Smooth muscle cell (in vitro differentiated cells): ENCODE data around the gene DSE. TPM values are rescaled to one million over a fixed set of nuclear protein-coding genes. Genes with fewer than 3 reads are reported as not detected.

Source experiments
- DNase-seq: peaks from one replicate; lab custom pipeline; 2025; ENCODE audit not compliant: unreplicated experiment; lab: John Stamatoyannopoulos, UW
- H2AFZ ChIP-seq: fragments of 200-600 bp; sonication (generic); 2 replicates; pipeline ENCODE4 v1.6.0; 2016; ENCODE audit warnings: antibody characterized with exemption, low read depth, mild to moderate bottlenecking
- H3F3A ChIP-seq: fragments of 200-600 bp; sonication (generic); 2 replicates; pipeline ENCODE4 v1.6.0; 2017; ENCODE audit warnings: antibody characterized with exemption, low read depth
- H3K27ac ChIP-seq: fragments of 200-600 bp; sonication (generic); 2 replicates; pipeline ENCODE4 v1.5.1; 2016; ENCODE audit warnings: low read depth, mild to moderate bottlenecking
- H3K27me3 ChIP-seq: fragments of 200-600 bp; sonication (generic); 2 replicates; pipeline ENCODE4 v1.6.1; 2016; ENCODE audit warnings: low read depth, mild to moderate bottlenecking
- H3K36me3 ChIP-seq: fragments of 200-600 bp; sonication (generic); 2 replicates; pipeline ENCODE4 v1.5.1; 2016; ENCODE audit warnings: low read depth
- H3K4me1 ChIP-seq: fragments of 200-600 bp; sonication (generic); 2 replicates; pipeline ENCODE4 v1.5.1; 2016; ENCODE audit warnings: low read depth
- H3K4me2 ChIP-seq: fragments of 200-600 bp; sonication (generic); 2 replicates; pipeline ENCODE4 v1.6.0; 2016; ENCODE audit warnings: mild to moderate bottlenecking
- H3K4me3 ChIP-seq: fragments of 200-600 bp; sonication (generic); 2 replicates; pipeline ENCODE4 v1.5.1; 2016; ENCODE audit warnings: mild to moderate bottlenecking
- H3K79me2 ChIP-seq: fragments of 200-600 bp; sonication (generic); 2 replicates; pipeline ENCODE4 v1.6.0; 2016; ENCODE audit warnings: low read depth, mild to moderate bottlenecking
- H3K9ac ChIP-seq: fragments of 200-600 bp; sonication (generic); 2 replicates; pipeline ENCODE4 v1.6.0; 2016; ENCODE audit warnings: low read depth
- H3K9me3 ChIP-seq: fragments of 200-600 bp; sonication (generic); replicated peaks from 2 replicates; pipeline ENCODE4 v1.5.1; 2016; ENCODE audit warnings: low read depth
- H4K20me1 ChIP-seq: fragments of 200-600 bp; sonication (generic); 2 replicates; pipeline ENCODE4 v1.6.0; 2016; ENCODE audit warnings: low read depth
- CTCF ChIP-seq: fragments of 200-600 bp; sonication (generic); IDR thresholded peaks from 2 replicates; pipeline ENCODE4 v1.5.1; 2017; ENCODE audit warnings: borderline replicate concordance, mild to moderate bottlenecking, antibody characterized with exemption; ENCODE audit not compliant: insufficient read depth, poor library complexity, severe bottlenecking
- WGBS: methylation state at CpG from one replicate; pipeline ENCODE4 v1.1.7; 2016; ENCODE audit warnings: low lambda C conversion rate; 5-methylcytosine and 5-hydroxymethylcytosine counted together
- polyA plus RNA-seq: library from polyadenylated mRNA; unstranded; fragments of >200 nt; fragmentation: Nextera tagmentation; extraction: Ambion mirVana; gene quantifications from 2 replicates; pipeline ENCODE4 v1.2.1, GENCODE V29; 2016
- total RNA-seq: library from RNA; depleted of rRNA; stranded (reverse); fragments of >200 nt; gene quantifications from 2 replicates; pipeline ENCODE4 v1.2.3, GENCODE V29; 2014

Gene DSE
- total and polyA plus RNA-seq, 2 experiments from 2014 or later: 38.6 to 76.2 TPM

DNA sequence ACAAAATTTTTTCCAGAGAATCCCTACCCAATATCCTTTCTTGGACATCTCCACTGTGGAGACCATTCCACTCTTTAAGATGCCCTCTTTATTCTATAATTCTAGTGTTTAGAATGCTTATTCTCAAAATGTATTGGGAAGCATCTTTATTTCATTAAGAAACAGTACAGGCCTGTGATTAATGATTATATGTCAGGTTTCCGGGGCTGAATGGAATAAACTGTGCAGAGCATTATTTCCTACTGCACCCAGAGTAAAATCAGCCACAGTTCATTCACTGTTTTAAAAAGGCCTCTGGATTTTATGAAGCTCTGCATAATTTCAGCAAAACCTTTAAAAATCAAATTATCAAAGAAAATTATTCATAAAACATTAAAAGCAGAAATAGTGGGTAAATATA lies 42.6 kb downstream of the DSE start:
- Histone ChIP-seq H3K27me3 (no peaks in the 10 kb centered on the region), H3K4me3 (no peak overlapping the region), H3K27ac (no peak overlapping the region), H4K20me1 (peaks cover 69% of the 10 kb centered on the region), H3K4me1 (peaks cover 17% of the 10 kb centered on the region), H3K4me2 (no peak overlapping the region), H2AFZ (no peak overlapping the region), H3F3A (no peaks in the 10 kb centered on the region), H3K79me2 (peaks cover 96% of the 10 kb centered on the region), H3K9me3 (no peaks in the 10 kb centered on the region), H3K36me3 (peaks cover 7% of the 10 kb centered on the region), H3K9ac (no peak overlapping the region)
- no peak for DNase-seq
- 85% methylated on average over 1 of the region's 1 CpG for WGBS
- no peak for TF ChIP-seq CTCF

DNA sequence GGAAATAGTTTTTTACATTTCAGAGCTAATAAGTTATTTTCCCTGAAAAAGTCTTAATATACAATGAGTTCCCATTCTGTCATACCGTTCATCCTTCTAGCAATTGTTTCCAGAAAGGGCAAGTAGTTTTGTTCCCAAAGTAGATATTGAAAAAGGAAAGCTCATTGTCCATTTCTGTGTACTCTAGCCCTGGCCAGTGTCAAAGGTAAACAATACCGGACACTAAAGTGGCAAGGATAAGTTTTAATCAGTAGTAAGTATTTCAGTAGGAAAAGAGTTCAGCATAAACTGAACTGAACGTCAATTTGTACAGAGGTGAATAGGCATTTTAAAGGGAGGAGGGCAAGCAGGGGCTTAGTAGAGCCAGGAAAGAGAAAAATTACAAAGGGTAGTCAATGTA lies 46.9 kb downstream of the DSE start:
- peaks cover 88% of the 10 kb centered on the region for H3K79me2 ChIP-seq
- 96% methylated on average over 3 of the region's 3 CpGs for WGBS
- H3K36me3 ChIP-seq: peaks cover 7% of the 10 kb centered on the region

GRCh38 chr6:116419069-116419786 lies 48.5 kb downstream of the DSE start:
- Histone ChIP-seq H3K27ac (peak overlapping the region; percentile 57), H3K9ac (no peak overlapping the region), H3K36me3 (peaks cover 7% of the 10 kb centered on the region), H3F3A (no peaks in the 10 kb centered on the region), H3K79me2 (peaks cover 88% of the 10 kb centered on the region), H3K9me3 (no peaks in the 10 kb centered on the region), H2AFZ (no peak overlapping the region), H3K4me1 (peaks cover 8% of the 10 kb centered on the region), H4K20me1 (peaks cover 69% of the 10 kb centered on the region), H3K4me3 (no peak overlapping the region), H3K27me3 (no peaks in the 10 kb centered on the region), H3K4me2 (no peak overlapping the region)
- 68% methylated on average over 2 of the region's 2 CpGs for WGBS
- no peak for TF ChIP-seq CTCF
- DNase-seq: no peak

More for the DNA sequence above, 46.9 kb downstream of the DSE start:
- H3K4me2 ChIP-seq: no peak overlapping the region
- no peaks in the 10 kb centered on the region for H3K27me3 ChIP-seq
- peaks cover 8% of the 10 kb centered on the region for H3K4me1 ChIP-seq
- H3K9ac ChIP-seq: no peak overlapping the region
- no peak overlapping the region for H3K27ac ChIP-seq
- DNase-seq: no peak
- TF ChIP-seq CTCF: no peak
- peaks cover 69% of the 10 kb centered on the region for H4K20me1 ChIP-seq
- no peaks in the 10 kb centered on the region for H3K9me3 ChIP-seq
- H3F3A ChIP-seq: no peaks in the 10 kb centered on the region
- no peak overlapping the region for H3K4me3 ChIP-seq
- no peak overlapping the region for H2AFZ ChIP-seq

DNA sequence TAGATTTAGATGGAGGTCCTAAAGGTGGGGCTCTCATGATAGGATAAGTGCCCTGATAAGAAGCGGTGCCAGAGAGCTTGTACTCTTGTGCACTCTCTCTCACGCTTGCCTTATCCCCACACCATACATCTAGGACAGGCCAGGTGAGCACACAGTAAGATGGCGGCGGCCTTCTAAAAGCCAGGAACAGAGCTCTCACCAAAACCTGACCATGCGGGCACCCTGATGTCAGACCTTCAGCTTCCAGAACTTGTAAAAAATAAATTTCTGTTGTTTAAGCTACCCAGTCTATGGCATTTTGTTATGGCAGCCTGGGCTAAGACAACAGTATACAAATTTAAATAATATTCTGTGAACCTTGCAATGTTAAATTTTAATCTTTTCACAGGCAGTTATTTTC lies 49.6 kb downstream of the DSE start:
- H3K9ac ChIP-seq: no peak overlapping the region
- TF ChIP-seq CTCF: no peak
- H3F3A ChIP-seq: no peaks in the 10 kb centered on the region
- H3K27me3 ChIP-seq: no peaks in the 10 kb centered on the region
- WGBS: 96% methylated on average over 5 of the region's 5 CpGs
- no peak overlapping the region for H3K27ac ChIP-seq
- H3K4me2 ChIP-seq: no peak overlapping the region
- peaks cover 4% of the 10 kb centered on the region for H3K4me1 ChIP-seq
- DNase-seq: no peak
- no peaks in the 10 kb centered on the region for H3K9me3 ChIP-seq
- no peak overlapping the region for H2AFZ ChIP-seq
- peaks cover 64% of the 10 kb centered on the region for H4K20me1 ChIP-seq
- no peaks in the 10 kb centered on the region for H3K36me3 ChIP-seq
- H3K79me2 ChIP-seq: peaks cover 88% of the 10 kb centered on the region
- no peak overlapping the region for H3K4me3 ChIP-seq
